Mammary epithelial cell (primary cell): ENCODE data around the gene BAZ2B.

ENCODE experiments used
- EZH2 ChIP-seq: IDR thresholded peaks from 2 replicates; pipeline ENCODE4 v1.6.1; 2012; ENCODE audit warnings: low read length, inconsistent platforms, borderline replicate concordance
- TF ChIP-seq, protein P1 (sequence below), 2 donors: IDR thresholded peaks in 1 of 2; conservative IDR thresholded peaks in 1 of 2; 2 replicates each; pipeline ENCODE4 v1.5.1; 2011 to 2012; ENCODE audit warnings: inconsistent platforms in 2 of 2, low read length in 2 of 2, mild to moderate bottlenecking in 2 of 2, control low read depth in 1 of 2, low read depth in 1 of 2; ENCODE audit not compliant: insufficient read depth in 1 of 2; ENCODE audit errors: extremely low read depth in 1 of 2

DNA sequence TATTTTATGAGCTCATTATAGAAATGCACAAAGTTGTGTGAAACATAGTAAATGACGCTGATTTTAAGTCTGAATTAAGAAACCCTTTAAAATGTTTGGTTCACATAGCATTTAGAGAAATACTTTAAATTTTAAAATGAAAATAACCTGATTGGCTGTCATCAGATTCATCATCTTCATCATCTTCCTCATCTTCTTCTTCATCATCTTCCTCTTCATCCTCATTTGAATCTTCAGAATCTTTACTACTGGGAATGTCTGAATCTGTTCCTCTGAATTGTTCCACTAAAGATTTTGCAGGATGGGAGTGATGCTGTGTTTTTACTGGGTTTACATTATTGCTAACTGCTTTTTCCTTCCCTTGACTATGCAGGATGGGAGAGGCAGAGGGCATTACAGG is 183.7 kb downstream of the BAZ2B start:
- TF ChIP-seq, protein P1, sequence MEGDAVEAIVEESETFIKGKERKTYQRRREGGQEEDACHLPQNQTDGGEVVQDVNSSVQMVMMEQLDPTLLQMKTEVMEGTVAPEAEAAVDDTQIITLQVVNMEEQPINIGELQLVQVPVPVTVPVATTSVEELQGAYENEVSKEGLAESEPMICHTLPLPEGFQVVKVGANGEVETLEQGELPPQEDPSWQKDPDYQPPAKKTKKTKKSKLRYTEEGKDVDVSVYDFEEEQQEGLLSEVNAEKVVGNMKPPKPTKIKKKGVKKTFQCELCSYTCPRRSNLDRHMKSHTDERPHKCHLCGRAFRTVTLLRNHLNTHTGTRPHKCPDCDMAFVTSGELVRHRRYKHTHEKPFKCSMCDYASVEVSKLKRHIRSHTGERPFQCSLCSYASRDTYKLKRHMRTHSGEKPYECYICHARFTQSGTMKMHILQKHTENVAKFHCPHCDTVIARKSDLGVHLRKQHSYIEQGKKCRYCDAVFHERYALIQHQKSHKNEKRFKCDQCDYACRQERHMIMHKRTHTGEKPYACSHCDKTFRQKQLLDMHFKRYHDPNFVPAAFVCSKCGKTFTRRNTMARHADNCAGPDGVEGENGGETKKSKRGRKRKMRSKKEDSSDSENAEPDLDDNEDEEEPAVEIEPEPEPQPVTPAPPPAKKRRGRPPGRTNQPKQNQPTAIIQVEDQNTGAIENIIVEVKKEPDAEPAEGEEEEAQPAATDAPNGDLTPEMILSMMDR (conservative IDR thresholded peaks at IDR 0.05 in 1 of 2, IDR thresholded peaks at IDR 0.05 in 1 of 2; ENCODE audit: extremely low read depth in 1 of 2, insufficient read depth in 1 of 2, low read depth in 1 of 2, low read length in 2 of 2), result no peak
- TF ChIP-seq EZH2, result no peak
